ENCODE measurements around the gene HTN1.

- TF ChIP-seq, protein P1, sequence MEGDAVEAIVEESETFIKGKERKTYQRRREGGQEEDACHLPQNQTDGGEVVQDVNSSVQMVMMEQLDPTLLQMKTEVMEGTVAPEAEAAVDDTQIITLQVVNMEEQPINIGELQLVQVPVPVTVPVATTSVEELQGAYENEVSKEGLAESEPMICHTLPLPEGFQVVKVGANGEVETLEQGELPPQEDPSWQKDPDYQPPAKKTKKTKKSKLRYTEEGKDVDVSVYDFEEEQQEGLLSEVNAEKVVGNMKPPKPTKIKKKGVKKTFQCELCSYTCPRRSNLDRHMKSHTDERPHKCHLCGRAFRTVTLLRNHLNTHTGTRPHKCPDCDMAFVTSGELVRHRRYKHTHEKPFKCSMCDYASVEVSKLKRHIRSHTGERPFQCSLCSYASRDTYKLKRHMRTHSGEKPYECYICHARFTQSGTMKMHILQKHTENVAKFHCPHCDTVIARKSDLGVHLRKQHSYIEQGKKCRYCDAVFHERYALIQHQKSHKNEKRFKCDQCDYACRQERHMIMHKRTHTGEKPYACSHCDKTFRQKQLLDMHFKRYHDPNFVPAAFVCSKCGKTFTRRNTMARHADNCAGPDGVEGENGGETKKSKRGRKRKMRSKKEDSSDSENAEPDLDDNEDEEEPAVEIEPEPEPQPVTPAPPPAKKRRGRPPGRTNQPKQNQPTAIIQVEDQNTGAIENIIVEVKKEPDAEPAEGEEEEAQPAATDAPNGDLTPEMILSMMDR (IDR thresholded peaks at IDR 0.05 in 8 of 11, conservative IDR thresholded peaks at IDR 0.05 in 3 of 11) = no peak
- TF ChIP-seq POLR2A (IDR thresholded peaks at IDR 0.05) (no peak), POLR2AphosphoS5 (IDR thresholded peaks at IDR 0.05) (no peak)
Observed at GRCh38 chr4:70099206-70099605, 49.0 kb downstream of the HTN1 start.
